ENCODE data around the gene NTM. TPM values are rescaled to one million over a fixed set of nuclear protein-coding genes. Genes with fewer than 3 reads are reported as not detected.

NTM gene
- total RNA-seq, 2 experiments from 2014 or later, result not detected

GRCh38 chr11:132307309-132308020 is 937.0 kb downstream of the NTM start:
- no peak overlapping the region for H3K27ac Mint-ChIP-seq
- H3K4me1 Mint-ChIP-seq (ENCODE audit: low read depth), result no peaks in the 10 kb centered on the region
- POLR2A ChIA-PET, result no interaction called here
- intact Hi-C loops (cut with micrococcal nuclease), result no loop called here
- no peak overlapping the region for H3K4me3 Mint-ChIP-seq
- CTCF ChIA-PET, result no interaction called here
- ATAC-seq (no peak), DNase-seq (no peak)
- no peaks in the 10 kb centered on the region for H3K9me3 Mint-ChIP-seq
- H3K27me3 Mint-ChIP-seq, result no peaks in the 10 kb centered on the region
- no peaks in the 10 kb centered on the region for H3K36me3 Mint-ChIP-seq (ENCODE audit: low read depth)
- TF ChIP-seq, protein P1, sequence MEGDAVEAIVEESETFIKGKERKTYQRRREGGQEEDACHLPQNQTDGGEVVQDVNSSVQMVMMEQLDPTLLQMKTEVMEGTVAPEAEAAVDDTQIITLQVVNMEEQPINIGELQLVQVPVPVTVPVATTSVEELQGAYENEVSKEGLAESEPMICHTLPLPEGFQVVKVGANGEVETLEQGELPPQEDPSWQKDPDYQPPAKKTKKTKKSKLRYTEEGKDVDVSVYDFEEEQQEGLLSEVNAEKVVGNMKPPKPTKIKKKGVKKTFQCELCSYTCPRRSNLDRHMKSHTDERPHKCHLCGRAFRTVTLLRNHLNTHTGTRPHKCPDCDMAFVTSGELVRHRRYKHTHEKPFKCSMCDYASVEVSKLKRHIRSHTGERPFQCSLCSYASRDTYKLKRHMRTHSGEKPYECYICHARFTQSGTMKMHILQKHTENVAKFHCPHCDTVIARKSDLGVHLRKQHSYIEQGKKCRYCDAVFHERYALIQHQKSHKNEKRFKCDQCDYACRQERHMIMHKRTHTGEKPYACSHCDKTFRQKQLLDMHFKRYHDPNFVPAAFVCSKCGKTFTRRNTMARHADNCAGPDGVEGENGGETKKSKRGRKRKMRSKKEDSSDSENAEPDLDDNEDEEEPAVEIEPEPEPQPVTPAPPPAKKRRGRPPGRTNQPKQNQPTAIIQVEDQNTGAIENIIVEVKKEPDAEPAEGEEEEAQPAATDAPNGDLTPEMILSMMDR (IDR thresholded peaks at IDR 0.05), result no peak

GRCh38 chr11:132310390-132311375 is 940.3 kb downstream of the NTM start:
- no peak for DNase-seq
- H3K27me3 Mint-ChIP-seq, result no peaks in the 10 kb centered on the region
- intact Hi-C loops (cut with micrococcal nuclease), result no loop called here
- H3K36me3 Mint-ChIP-seq (ENCODE audit: low read depth), result no peaks in the 10 kb centered on the region
- H3K4me3 Mint-ChIP-seq, result no peak overlapping the region
- no peak overlapping the region for H3K27ac Mint-ChIP-seq
- CTCF ChIA-PET, result interaction anchor here (2.9 to 3.1 kb wide), 2 partner anchors 9 to 30 kb away, joined by 11 to 19 read pairs; no protein-coding TSS in a partner anchor
- TF ChIP-seq, protein P1 (IDR thresholded peaks at IDR 0.05), result no peak
- no peak for ATAC-seq
- no peaks in the 10 kb centered on the region for H3K4me1 Mint-ChIP-seq (ENCODE audit: low read depth)
- H3K9me3 Mint-ChIP-seq, result no peaks in the 10 kb centered on the region
- POLR2A ChIA-PET, result no interaction called here

- DNase-seq (no peak), ATAC-seq (no peak)
- Mint-ChIP-seq H3K4me3 (no peak overlapping the region), H3K36me3 (ENCODE audit: low read depth) (no peaks in the 10 kb centered on the region), H3K27me3 (no peaks in the 10 kb centered on the region), H3K27ac (no peak overlapping the region), H3K4me1 (ENCODE audit: low read depth) (no peaks in the 10 kb centered on the region), H3K9me3 (no peaks in the 10 kb centered on the region)
- POLR2A ChIA-PET, result no interaction called here
- CTCF ChIA-PET, result interaction anchor here (0.9 to 3.1 kb wide), 5 partner anchors 10 to 31 kb away, joined by 3 to 19 read pairs (median 5); no protein-coding TSS in a partner anchor
- intact Hi-C loops (cut with micrococcal nuclease), result no loop called here
- TF ChIP-seq, protein P1 (IDR thresholded peaks at IDR 0.05), result no peak
Observed at GRCh38 chr11:132311703-132312102, 941.3 kb downstream of the NTM start.

GRCh38 chr11:132312161-132312560 is 941.7 kb downstream of the NTM start:
- ChIA-PET CTCF (interaction anchor here (0.7 to 3.1 kb wide), 8 partner anchors 10 to 441 kb away, joined by 3 to 19 read pairs (median 4); no protein-coding TSS in a partner anchor), POLR2A (no interaction called here)
- TF ChIP-seq, protein P1 (IDR thresholded peaks at IDR 0.05), result no peak
- DNase-seq, result no peak
- Mint-ChIP-seq H3K36me3 (ENCODE audit: low read depth) (no peaks in the 10 kb centered on the region), H3K4me3 (no peak overlapping the region), H3K27me3 (no peaks in the 10 kb centered on the region), H3K27ac (no peak overlapping the region), H3K4me1 (ENCODE audit: low read depth) (no peaks in the 10 kb centered on the region), H3K9me3 (no peaks in the 10 kb centered on the region)
- ATAC-seq, result no peak
- intact Hi-C loops (cut with micrococcal nuclease), result no loop called here
